OCI-LY7 (cell line): ENCODE results near the gene SPIRE2. TPM values are rescaled to one million over a fixed set of nuclear protein-coding genes. Genes with fewer than 3 reads are reported as not detected.

Experiments
- BruUV-seq: library from RNA; stranded (reverse); fragments of 400-500 nt; replicated peaks from 2 replicates; lab custom pipeline; 2021; lab: Mats Ljungman, UMichigan
- CTCF ChIA-PET: fragments of 300-600 bp; sonication (Branson Sonifier 250); formaldehyde crosslinking; loops from one replicate; lab custom pipeline; 2022; ENCODE audit warnings: antibody characterized with exemption; ENCODE audit not compliant: unreplicated experiment; lab: Charles Lee
- POLR2A ChIA-PET: fragments of 300-600 bp; sonication (Branson Sonifier 250); formaldehyde crosslinking; loops from one replicate; lab custom pipeline; 2022; ENCODE audit warnings: antibody characterized with exemption; lab: Charles Lee
- DNase-seq: peaks from one replicate; pipeline ENCODE4 v3.0.0-alpha.2; 2015; ENCODE audit warnings: low spot score
- H2AFZ ChIP-seq: fragments of 200-600 bp; sonication (generic), shearing (Covaris generic); 2 replicates; pipeline ENCODE4 v1.6.1; 2014; ENCODE audit warnings: mild to moderate bottlenecking, antibody characterized with exemption, low read length, moderate library complexity
- H3K27ac ChIP-seq: fragments of 200-600 bp; sonication (generic); 2 replicates; pipeline ENCODE4 v1.5.1; 2014; ENCODE audit warnings: mixed run types, low read depth, mild to moderate bottlenecking, moderate library complexity, low read length, inconsistent platforms; ENCODE audit not compliant: poor library complexity, severe bottlenecking
- H3K36me3 ChIP-seq: fragments of 200-600 bp; sonication (generic); 2 replicates; pipeline ENCODE4 v1.6.1; 2014; ENCODE audit warnings: mild to moderate bottlenecking, antibody characterized with exemption, low read length, moderate library complexity, mixed read lengths; ENCODE audit not compliant: insufficient read depth
- H3K4me1 ChIP-seq: fragments of 200-600 bp; sonication (generic); 2 replicates; pipeline ENCODE4 v1.5.1; 2014; ENCODE audit warnings: mild to moderate bottlenecking, low read length; ENCODE audit not compliant: insufficient read depth, poor library complexity, severe bottlenecking
- H3K4me2 ChIP-seq: fragments of 200-600 bp; sonication (generic); 2 replicates; pipeline ENCODE4 v1.6.1; 2014; ENCODE audit warnings: mild to moderate bottlenecking, low read length
- H3K4me3 ChIP-seq: fragments of 200-600 bp; sonication (generic); 2 replicates; pipeline ENCODE4 v1.5.1; 2014; ENCODE audit warnings: mild to moderate bottlenecking, low read depth, low read length; ENCODE audit not compliant: poor library complexity, severe bottlenecking
- H3K79me2 ChIP-seq: fragments of 200-600 bp; sonication (generic); 2 replicates; pipeline ENCODE4 v1.6.1; 2016; ENCODE audit warnings: low read depth, mild to moderate bottlenecking, low read length, moderate library complexity, mixed read lengths; ENCODE audit not compliant: insufficient read depth
- H3K9me2 ChIP-seq: fragments of 200-600 bp; sonication (generic); 2 replicates; pipeline ENCODE4 v1.6.1; 2016; ENCODE audit warnings: mild to moderate bottlenecking, low read length, mixed read lengths; ENCODE audit not compliant: insufficient read depth
- H3K9me3 ChIP-seq: fragments of 200-600 bp; sonication (generic); 2 replicates; pipeline ENCODE4 v1.6.1; 2014; ENCODE audit warnings: mild to moderate bottlenecking, mixed run types, low read length, mixed read lengths
- H4K20me1 ChIP-seq: fragments of 200-600 bp; sonication (generic); 2 replicates; pipeline ENCODE4 v1.6.1; 2014; ENCODE audit warnings: mild to moderate bottlenecking, antibody characterized with exemption, low read length, moderate library complexity, mixed read lengths; ENCODE audit not compliant: insufficient read depth
- CTCF ChIP-seq: fragments of 200-600 bp; sonication (generic); conservative IDR thresholded peaks from 2 replicates; pipeline ENCODE4 v1.5.1; 2014; ENCODE audit warnings: mild to moderate bottlenecking, antibody characterized with exemption, low read length, moderate library complexity, mixed read lengths
- EZH2phosphoT487 ChIP-seq: fragments of 200-600 bp; sonication (generic); IDR thresholded peaks from 2 replicates; pipeline ENCODE4 v1.6.1; 2018; ENCODE audit warnings: low read depth, borderline replicate concordance, mild to moderate bottlenecking, mixed run types, antibody characterized with exemption, low read length, moderate library complexity, mixed read lengths
- intact Hi-C: fragments of 100-400 bp; cut with micrococcal nuclease; formaldehyde crosslinking; loops from one replicate; pipeline ENCODE4 v1.10.0; 2022; ENCODE audit not compliant: unreplicated experiment
- total RNA-seq, 2 experiments: library from RNA; depleted of rRNA in 1 of 2; stranded (reverse); fragments of >200 nt in 1 of 2; shearing (Covaris generic) in 1 of 2; gene quantifications; 2 replicates each; pipeline ENCODE4 v1.2.3, GENCODE V29; 2014 to 2022

The SPIRE2 gene
- total RNA-seq, 2 experiments from 2014 or later = 7.1 to 48.5 TPM

DNA sequence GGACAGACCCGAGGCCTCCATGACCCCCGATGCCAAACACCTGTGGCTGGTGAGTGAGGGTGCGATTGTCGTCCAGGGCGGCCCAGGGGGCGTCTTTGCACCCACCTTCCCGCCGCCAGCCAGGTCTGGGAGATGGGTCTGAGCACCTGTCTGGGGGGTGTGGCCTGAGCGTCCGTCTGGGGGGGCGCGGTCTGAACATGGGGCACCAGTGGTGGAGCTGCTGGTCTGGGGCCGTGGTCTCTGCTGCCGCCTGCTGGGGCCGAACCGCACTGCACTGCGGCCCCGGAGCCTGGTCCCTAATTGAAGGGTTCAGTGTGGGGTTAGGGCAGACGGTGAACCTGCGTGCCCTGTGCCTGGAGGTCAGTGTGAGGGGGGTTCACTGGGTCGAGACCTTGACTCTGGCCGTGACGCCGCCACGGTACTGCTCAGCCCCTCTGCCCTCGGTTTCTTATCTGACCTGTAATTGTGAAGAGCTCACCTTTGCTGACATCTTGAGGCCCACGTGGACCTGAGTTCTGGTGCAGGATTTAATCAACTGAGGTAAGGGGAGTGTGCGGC is 32.6 kb downstream of the SPIRE2 start:
- CTCF ChIA-PET = interaction anchor here (1.4 kb wide), 1 partner anchor 23 kb away, joined by 3 read pairs; no protein-coding TSS in a partner anchor
- intact Hi-C loops = loop anchor here (1.0 to 5.0 kb wide), 5 partner anchors 23 to 154 kb away; no protein-coding TSS in a partner anchor
- H3K4me2 ChIP-seq = peak overlapping the region; percentile 31
- no peak overlapping the region for H3K4me3 ChIP-seq
- H3K79me2 ChIP-seq = no peaks in the 10 kb centered on the region
- POLR2A ChIA-PET = interaction anchor here (1.0 to 1.2 kb wide), 2 partner anchors 71 to 161 kb away, joined by 3 to 4 read pairs; no protein-coding TSS in a partner anchor
- no peaks in the 10 kb centered on the region for H3K9me3 ChIP-seq
- H3K9me2 ChIP-seq = no peaks in the 10 kb centered on the region
- H2AFZ ChIP-seq = no peak overlapping the region
- H3K27ac ChIP-seq = no peak overlapping the region
- H3K36me3 ChIP-seq = no peaks in the 10 kb centered on the region
- no TSS peak for BruUV-seq
- H4K20me1 ChIP-seq = no peaks in the 10 kb centered on the region
- DNase-seq = peak; percentile 77
- no peak for TF ChIP-seq EZH2phosphoT487
- TF ChIP-seq CTCF = peak; percentile 96
- H3K4me1 ChIP-seq = peaks cover 53% of the 10 kb centered on the region

- no TSS peak for BruUV-seq
Observed at GRCh38 chr16:89861648-89862047, 33.4 kb downstream of the SPIRE2 start.

More at GRCh38 chr16:89861648-89862047, 33.4 kb downstream of the SPIRE2 start:
- no peak overlapping the region for H3K4me3 ChIP-seq
- no peak overlapping the region for H3K4me2 ChIP-seq
- no peaks in the 10 kb centered on the region for H3K9me3 ChIP-seq
- ChIA-PET CTCF (no interaction called here), POLR2A (interaction anchor here (0.7 kb wide), 1 partner anchor 233 kb away, joined by 3 read pairs; no protein-coding TSS in a partner anchor)
- no peak for DNase-seq
- H2AFZ ChIP-seq = no peak overlapping the region
- H3K9me2 ChIP-seq = no peaks in the 10 kb centered on the region
- TF ChIP-seq CTCF (no peak), EZH2phosphoT487 (no peak)
- no peaks in the 10 kb centered on the region for H3K79me2 ChIP-seq
- H3K36me3 ChIP-seq = no peaks in the 10 kb centered on the region; the same call in 1 of the 2 replicates
- H4K20me1 ChIP-seq = no peaks in the 10 kb centered on the region
- H3K27ac ChIP-seq = no peak overlapping the region
- H3K4me1 ChIP-seq = peaks cover 44% of the 10 kb centered on the region
- intact Hi-C loops = loop anchor here (2.0 to 5.0 kb wide), 4 partner anchors 51 to 155 kb away; no protein-coding TSS in a partner anchor
